Vagina (tissue), 2 donors: Measurements from ENCODE around the gene RBM20.

ENCODE experiments used
- CTCF ChIP-seq, 3 experiments: fragments of 450-650 bp in 2 of 3; fragments of 200-600 bp in 1 of 3; sonication (generic) in 1 of 3; IDR thresholded peaks; one replicate each; pipeline ENCODE4 v1.5.1; 2017 to 2019; ENCODE audit warnings: antibody characterized with exemption in 3 of 3, mild to moderate bottlenecking in 2 of 3, moderate library complexity in 2 of 3
- POLR2A ChIP-seq, 2 donors: fragments of 450-650 bp; IDR thresholded peaks; one replicate each; pipeline ENCODE4 v1.6.1; 2017; ENCODE audit warnings: antibody characterized with exemption in 2 of 2, mild to moderate bottlenecking in 2 of 2, moderate library complexity in 2 of 2

- TF ChIP-seq CTCF (IDR thresholded peaks at IDR 0.05) (no peak), POLR2A (IDR thresholded peaks at IDR 0.05) (no peak)
Observed at GRCh38 chr10:110601581-110601980, 42.6 kb upstream of the RBM20 start.
